Thoracic aorta (tissue), 2 donors: ENCODE data around the gene PFDN1. TPM values are rescaled to one million over a fixed set of nuclear protein-coding genes. Genes with fewer than 3 reads are reported as not detected.

Source experiments
- ATAC-seq: fragments of 150-250 bp; one replicate; pipeline ENCODE4 v1.8.0; 2017; ENCODE audit warnings: low read depth; ENCODE audit not compliant: insufficient number of reproducible peaks, low FRiP score
- DNase-seq: peaks from one replicate; pipeline ENCODE4 v3.0.0-alpha.2; 2020; ENCODE audit warnings: low spot score
- H3K27ac ChIP-seq, 2 donors: fragments of 200-600 bp; sonication (generic); 1 replicate in 1 of 2; 2 replicates in 1 of 2; pipeline ENCODE4 v1.5.1; 2016; ENCODE audit warnings: mild to moderate bottlenecking in 2 of 2, moderate library complexity in 2 of 2
- H3K27me3 ChIP-seq: fragments of 200-600 bp; sonication (generic); replicated peaks from 2 replicates; pipeline ENCODE4 v1.6.0; 2016; ENCODE audit warnings: mild to moderate bottlenecking; ENCODE audit not compliant: insufficient read depth
- H3K36me3 ChIP-seq: fragments of 200-600 bp; sonication (generic); one replicate; pipeline ENCODE4 v1.5.1; 2016
- H3K4me1 ChIP-seq, 2 donors: fragments of 200-600 bp; sonication (generic); 1 replicate in 1 of 2; 2 replicates in 1 of 2; pipeline versions ENCODE4 v1.5.1 to v1.6.0; 2016; ENCODE audit warnings: low read depth in 2 of 2, mild to moderate bottlenecking in 1 of 2; ENCODE audit not compliant: control insufficient read depth in 1 of 2
- H3K4me3 ChIP-seq: fragments of 200-600 bp; sonication (generic); 2 replicates; pipeline ENCODE4 v1.5.1; 2016; ENCODE audit warnings: mild to moderate bottlenecking
- H3K9me3 ChIP-seq: fragments of 200-600 bp; sonication (generic); 2 replicates; pipeline ENCODE4 v1.5.1; 2016
- CTCF ChIP-seq: fragments of 200-600 bp; sonication (generic); IDR thresholded peaks from one replicate; pipeline ENCODE4 v1.5.1; 2019; ENCODE audit warnings: antibody characterized with exemption
- total RNA-seq, 2 donors: library from RNA; depleted of rRNA; stranded (reverse); fragments of >200 nt; gene quantifications; one replicate each; pipeline versions ENCODE4 v1.1.0 to v1.2.3, GENCODE V29; 2016

PFDN1 gene
- total RNA-seq, 2 donors from 2014 or later: 62.5 to 72.2 TPM

DNA sequence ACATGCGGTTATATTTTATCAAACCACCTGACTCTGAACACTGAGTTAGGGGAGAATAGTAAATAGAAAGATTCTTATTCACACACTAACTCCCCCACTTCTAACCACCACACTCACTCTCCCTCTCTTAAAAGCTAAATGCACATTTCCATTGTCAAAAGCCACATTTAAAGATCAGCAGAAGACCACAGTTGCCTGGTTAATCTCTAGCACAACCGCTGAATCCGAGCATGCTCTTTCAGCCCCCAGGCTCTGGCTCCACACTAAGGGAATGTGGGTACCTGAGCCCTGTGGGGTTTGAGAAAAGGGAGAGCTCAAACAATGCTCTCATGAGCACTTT is 35.7 kb downstream of the PFDN1 start:
- Histone ChIP-seq H3K4me3 (no peak overlapping the region), H3K27ac (no peak overlapping the region), H3K36me3 (no peaks in the 10 kb centered on the region), H3K9me3 (no peaks in the 10 kb centered on the region), H3K27me3 (no peaks in the 10 kb centered on the region), H3K4me1 (peaks cover 2 to 3% of the 10 kb centered on the region in 2 donors)
- no peak for TF ChIP-seq CTCF
- ATAC-seq: no peak
- no peak for DNase-seq

- no peak overlapping the region for H3K27ac ChIP-seq
- ATAC-seq (no peak), DNase-seq (no peak)
- H3K36me3 ChIP-seq: no peaks in the 10 kb centered on the region
- no peak for TF ChIP-seq CTCF
- no peaks in the 10 kb centered on the region for H3K9me3 ChIP-seq
- H3K4me3 ChIP-seq: no peak overlapping the region
- no peaks in the 10 kb centered on the region for H3K27me3 ChIP-seq
- peaks cover 7 to 8% of the 10 kb centered on the region in 2 donors for H3K4me1 ChIP-seq
Observed at GRCh38 chr5:140266471-140267200, 36.3 kb downstream of the PFDN1 start.

GRCh38 chr5:140265845-140266244 is 37.1 kb downstream of the PFDN1 start:
- H3K4me1 ChIP-seq: peaks cover 14% of the 10 kb centered on the region in 2 donors
- no peak for TF ChIP-seq CTCF
- no peaks in the 10 kb centered on the region for H3K27me3 ChIP-seq
- H3K27ac ChIP-seq: no peak overlapping the region
- no peak for ATAC-seq
- no peak for DNase-seq
- H3K36me3 ChIP-seq: no peaks in the 10 kb centered on the region
- no peaks in the 10 kb centered on the region for H3K9me3 ChIP-seq
- H3K4me3 ChIP-seq: no peak overlapping the region

DNA sequence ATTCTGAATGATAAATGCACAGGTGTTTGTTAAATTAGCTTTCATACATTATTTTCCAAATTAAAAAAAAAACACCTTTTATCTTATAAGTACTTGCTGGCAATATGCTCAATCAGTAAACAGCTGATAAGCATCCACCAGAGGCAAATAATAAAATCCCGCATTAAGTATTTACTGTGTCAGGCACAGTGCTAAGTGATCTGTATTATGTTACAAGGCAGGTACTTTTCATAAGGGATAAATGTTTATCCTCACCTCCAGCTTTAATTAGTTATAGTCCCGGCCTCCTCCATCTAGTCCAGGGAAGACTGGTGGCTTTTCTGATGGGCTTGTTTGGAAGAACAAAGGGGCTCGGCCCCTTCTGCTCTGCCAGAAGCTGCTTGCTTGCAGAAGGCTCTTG is 40.1 kb downstream of the PFDN1 start:
- Histone ChIP-seq H3K4me1 (peaks cover 14% of the 10 kb centered on the region in 2 donors), H3K9me3 (no peaks in the 10 kb centered on the region), H3K27me3 (no peaks in the 10 kb centered on the region), H3K36me3 (no peaks in the 10 kb centered on the region), H3K27ac (no peak overlapping the region), H3K4me3 (no peak overlapping the region)
- TF ChIP-seq CTCF: no peak
- ATAC-seq: no peak
- DNase-seq: no peak

DNA sequence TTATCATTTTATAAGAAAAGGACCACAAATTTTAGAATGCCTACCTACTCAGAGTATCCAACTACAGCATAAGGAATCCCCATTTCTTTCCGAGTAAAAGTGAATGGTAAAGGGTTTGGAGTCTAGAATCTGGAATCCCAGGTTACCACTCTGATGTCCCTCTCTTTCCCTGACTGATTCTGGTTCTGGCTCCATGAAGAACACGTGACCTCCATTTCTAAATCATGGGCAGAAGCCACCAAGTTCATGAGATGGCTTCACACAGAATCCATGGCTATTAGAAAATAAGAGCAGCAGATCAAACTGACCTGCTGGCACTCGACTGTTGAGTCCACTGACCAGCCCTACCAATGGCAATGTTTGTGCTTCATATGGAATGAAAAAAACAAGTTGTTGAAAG is 40.7 kb downstream of the PFDN1 start:
- TF ChIP-seq CTCF: no peak
- ATAC-seq (no peak), DNase-seq (no peak)
- Histone ChIP-seq H3K36me3 (no peaks in the 10 kb centered on the region), H3K27ac (peak overlapping the region in 1 of 2 donors; percentile 43), H3K9me3 (no peaks in the 10 kb centered on the region), H3K27me3 (no peaks in the 10 kb centered on the region), H3K4me3 (no peak overlapping the region), H3K4me1 (peaks cover 12 to 14% of the 10 kb centered on the region in 2 donors)
